GM23248 (cell line): Measurements from ENCODE around the gene ELMO3. TPM values are rescaled to one million over a fixed set of nuclear protein-coding genes. Genes with fewer than 3 reads are reported as not detected.

ENCODE experiments used
- DNase-seq: peaks from one replicate; pipeline ENCODE4 v3.0.0-alpha.2; 2015
- H2AFZ ChIP-seq: fragments of 200-600 bp; sonication (generic); 2 replicates; pipeline ENCODE4 v1.6.1; 2016; ENCODE audit warnings: antibody characterized with exemption
- H3F3A ChIP-seq: fragments of 200-600 bp; sonication (generic); 2 replicates; pipeline ENCODE4 v1.6.1; 2016; ENCODE audit warnings: mild to moderate bottlenecking, antibody characterized with exemption, mixed run types; ENCODE audit not compliant: insufficient read depth
- H3K27ac ChIP-seq: fragments of 200-600 bp; sonication (generic); 2 replicates; pipeline ENCODE4 v1.5.1; 2016; ENCODE audit warnings: mild to moderate bottlenecking
- H3K27me3 ChIP-seq: fragments of 200-600 bp; sonication (generic); replicated peaks from 2 replicates; pipeline ENCODE4 v1.6.1; 2016; ENCODE audit warnings: mild to moderate bottlenecking; ENCODE audit not compliant: insufficient read depth
- H3K36me3 ChIP-seq: fragments of 200-600 bp; sonication (generic); 2 replicates; pipeline ENCODE4 v1.6.1; 2016; ENCODE audit warnings: low read depth, mild to moderate bottlenecking
- H3K4me1 ChIP-seq: fragments of 200-600 bp; sonication (generic); 2 replicates; pipeline ENCODE4 v1.6.1; 2016; ENCODE audit warnings: mild to moderate bottlenecking; ENCODE audit not compliant: insufficient read depth
- H3K4me2 ChIP-seq: fragments of 200-600 bp; sonication (generic); one replicate; pipeline ENCODE4 v1.6.1; 2016; ENCODE audit warnings: mild to moderate bottlenecking; ENCODE audit not compliant: unreplicated experiment
- H3K4me3 ChIP-seq: fragments of 200-600 bp; sonication (generic); 2 replicates; pipeline ENCODE4 v1.5.1; 2016; ENCODE audit warnings: mild to moderate bottlenecking
- H3K79me2 ChIP-seq: fragments of 200-600 bp; sonication (generic); 2 replicates; pipeline ENCODE4 v1.6.1; 2016; ENCODE audit warnings: mild to moderate bottlenecking; ENCODE audit not compliant: insufficient read depth
- H3K9ac ChIP-seq: fragments of 200-600 bp; sonication (generic); 2 replicates; pipeline ENCODE4 v1.6.1; 2016; ENCODE audit warnings: mild to moderate bottlenecking
- H3K9me2 ChIP-seq: fragments of 200-600 bp; sonication (generic); 2 replicates; pipeline ENCODE4 v1.6.1; 2016; ENCODE audit warnings: mixed run types, mild to moderate bottlenecking, moderate library complexity; ENCODE audit not compliant: insufficient read depth
- H3K9me3 ChIP-seq: fragments of 200-600 bp; sonication (generic); one replicate; pipeline ENCODE4 v1.6.1; 2017; ENCODE audit warnings: low read depth
- H4K20me1 ChIP-seq: fragments of 200-600 bp; sonication (generic); 2 replicates; pipeline ENCODE4 v1.6.0; 2016; ENCODE audit not compliant: insufficient read depth
- EZH2 ChIP-seq: fragments of 200-600 bp; sonication (generic); IDR thresholded peaks from 2 replicates; pipeline ENCODE4 v1.6.1; 2018; ENCODE audit warnings: antibody characterized with exemption, mild to moderate bottlenecking; ENCODE audit not compliant: insufficient read depth, poor library complexity, severe bottlenecking
- EZH2phosphoT487 ChIP-seq: fragments of 200-600 bp; sonication (generic); IDR thresholded peaks from 2 replicates; pipeline ENCODE4 v1.6.1; 2018; ENCODE audit warnings: antibody characterized with exemption, moderate library complexity, mild to moderate bottlenecking, low read depth; ENCODE audit not compliant: insufficient read depth
- WGBS, 2 experiments: methylation state at CpG; one replicate each; pipeline ENCODE4 v1.1.6; 2015 to 2017; ENCODE audit warnings: low lambda C conversion rate in 2 of 2, low coverage in 1 of 2; ENCODE audit errors: missing lambda C conversion rate in 2 of 2; 5-methylcytosine and 5-hydroxymethylcytosine counted together
- in situ Hi-C: fragments of 300-500 bp; cut with MboI; formaldehyde crosslinking; loops from 2 replicates; pipeline ENCODE4 v1.15.0; 2020
- polyA plus RNA-seq: library from polyadenylated mRNA; unstranded; fragments of >200 nt; fragmentation: Nextera tagmentation; extraction: Ambion mirVana; gene quantifications from 2 replicates; pipeline ENCODE4 v1.2.1, GENCODE V29; 2016
- total RNA-seq: library from RNA; depleted of rRNA; stranded (reverse); fragments of >200 nt; shearing (Covaris generic); gene quantifications from 2 replicates; pipeline ENCODE4 v1.2.3, GENCODE V29; 2014

The ELMO3 gene
- total and polyA plus RNA-seq, 2 experiments from 2014 or later: 1.5 TPM; not detected in 1

- peak overlapping the region; percentile 85 for H3K27ac ChIP-seq
- H3K27me3 ChIP-seq: no peaks in the 10 kb centered on the region
- DNase-seq: peak; percentile 39
- H3K79me2 ChIP-seq: peaks cover 47% of the 10 kb centered on the region
- no peak for TF ChIP-seq EZH2phosphoT487
- TF ChIP-seq EZH2: no peak
- in situ Hi-C loops: no loop called here
- H3K9ac ChIP-seq: peak overlapping the region; percentile 99
- peak overlapping the region; percentile 64; the same call in 1 of the 2 replicates for H2AFZ ChIP-seq
- no peaks in the 10 kb centered on the region for H3K9me2 ChIP-seq
- no peaks in the 10 kb centered on the region for H3F3A ChIP-seq
- H4K20me1 ChIP-seq: no peaks in the 10 kb centered on the region
- H3K4me3 ChIP-seq: peak overlapping the region; percentile 100
- WGBS, 2 experiments: 11 to 14% methylated on average over 12 of the region's 12 CpGs
- peaks cover 11% of the 10 kb centered on the region; the same call in 1 of the 2 replicates for H3K36me3 ChIP-seq
- no peaks in the 10 kb centered on the region for H3K9me3 ChIP-seq
- peaks cover 14% of the 10 kb centered on the region for H3K4me1 ChIP-seq
- peak overlapping the region; percentile 95 for H3K4me2 ChIP-seq
Measured at GRCh38 chr16:67227567-67227921, 28.6 kb downstream of the ELMO3 start.

- no peak for TF ChIP-seq EZH2
- no peak for TF ChIP-seq EZH2phosphoT487
- no peaks in the 10 kb centered on the region for H4K20me1 ChIP-seq
- peaks cover 47% of the 10 kb centered on the region for H3K79me2 ChIP-seq
- H3K9me3 ChIP-seq: no peaks in the 10 kb centered on the region
- H2AFZ ChIP-seq: no peak overlapping the region
- in situ Hi-C loops: no loop called here
- peaks cover 14% of the 10 kb centered on the region for H3K4me1 ChIP-seq
- H3K9me2 ChIP-seq: no peaks in the 10 kb centered on the region
- no peak for DNase-seq
- peak overlapping the region; percentile 85 for H3K27ac ChIP-seq
- peak overlapping the region; percentile 100 for H3K4me3 ChIP-seq
- H3F3A ChIP-seq: no peaks in the 10 kb centered on the region
- no peaks in the 10 kb centered on the region for H3K27me3 ChIP-seq
- H3K36me3 ChIP-seq: peaks cover 11% of the 10 kb centered on the region; the same call in 1 of the 2 replicates
- 91 to 93% methylated on average over 9 of the region's 9 CpGs for WGBS, 2 experiments
- H3K4me2 ChIP-seq: peak overlapping the region; percentile 95
- peak overlapping the region; percentile 99 for H3K9ac ChIP-seq
Measured at GRCh38 chr16:67228034-67228785, 29.3 kb downstream of the ELMO3 start.

GRCh38 chr16:67228905-67229304 is 30.0 kb downstream of the ELMO3 start:
- Histone ChIP-seq H3K4me1 (peaks cover 14% of the 10 kb centered on the region), H3K27ac (no peak overlapping the region), H3K27me3 (no peaks in the 10 kb centered on the region), H3K4me3 (no peak overlapping the region), H3K9me3 (no peaks in the 10 kb centered on the region), H4K20me1 (no peaks in the 10 kb centered on the region), H3F3A (no peaks in the 10 kb centered on the region), H3K9ac (no peak overlapping the region), H3K4me2 (no peak overlapping the region), H3K36me3 (peaks cover 11% of the 10 kb centered on the region; the same call in 1 of the 2 replicates), H2AFZ (no peak overlapping the region), H3K79me2 (peaks cover 47% of the 10 kb centered on the region), H3K9me2 (no peaks in the 10 kb centered on the region)
- no peak for TF ChIP-seq EZH2
- TF ChIP-seq EZH2phosphoT487: no peak
- no peak for DNase-seq
- in situ Hi-C loops: no loop called here
- 96% methylated on average over 9 of the region's 9 CpGs for WGBS, 2 experiments

- no peak overlapping the region for H3K4me3 ChIP-seq
- TF ChIP-seq EZH2phosphoT487: no peak
- TF ChIP-seq EZH2: no peak
- H2AFZ ChIP-seq: no peak overlapping the region
- no peak overlapping the region for H3K27ac ChIP-seq
- no peak overlapping the region for H3K4me2 ChIP-seq
- no peaks in the 10 kb centered on the region for H4K20me1 ChIP-seq
- H3K36me3 ChIP-seq: peaks cover 11% of the 10 kb centered on the region; the same call in 1 of the 2 replicates
- H3K9ac ChIP-seq: no peak overlapping the region
- peaks cover 45% of the 10 kb centered on the region for H3K79me2 ChIP-seq
- no peaks in the 10 kb centered on the region for H3K27me3 ChIP-seq
- no peaks in the 10 kb centered on the region for H3K9me3 ChIP-seq
- in situ Hi-C loops: no loop called here
- no peaks in the 10 kb centered on the region for H3F3A ChIP-seq
- no peak for DNase-seq
- H3K4me1 ChIP-seq: peaks cover 14% of the 10 kb centered on the region
- no peaks in the 10 kb centered on the region for H3K9me2 ChIP-seq
- WGBS, 2 experiments: 86% methylated on average over 32 of the region's 32 CpGs
Measured at GRCh38 chr16:67229906-67230808, 31.2 kb downstream of the ELMO3 start.
